ENCODE results near the gene HIVEP3. TPM values are rescaled to one million over a fixed set of nuclear protein-coding genes. Genes with fewer than 3 reads are reported as not detected.

Gene HIVEP3
- total RNA-seq, 1 donor from 2014 or later: 8.9 TPM

DNA sequence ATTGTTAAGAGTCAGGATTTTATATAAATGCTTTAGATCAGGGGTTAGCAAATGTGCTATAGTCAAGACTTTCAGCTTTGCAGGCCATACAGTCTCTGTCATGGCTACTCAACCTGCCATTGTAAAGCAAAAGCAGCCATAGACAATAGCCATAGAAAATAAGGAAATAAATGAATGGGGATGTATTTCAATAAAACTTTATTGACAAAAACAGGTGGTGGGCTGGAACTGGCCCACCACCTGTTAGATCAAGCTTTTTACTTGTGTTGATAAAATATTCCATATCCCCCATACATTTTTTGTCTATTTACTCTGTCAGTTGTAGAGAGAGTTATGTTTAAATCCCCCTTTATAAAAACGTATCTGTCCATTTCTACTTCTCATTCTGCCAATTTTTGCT is 98.9 kb downstream of the HIVEP3 start:
- Histone ChIP-seq H3K9me3 (ENCODE audit: insufficient read depth, low read depth, low read length) (no peaks in the 10 kb centered on the region), H3K27ac (ENCODE audit: low read depth, low read length) (no peak overlapping the region), H3K79me2 (ENCODE audit: insufficient read depth, low read length) (no peaks in the 10 kb centered on the region), H3K36me3 (ENCODE audit: insufficient read depth, low read length) (no peaks in the 10 kb centered on the region), H3K4me3 (ENCODE audit: insufficient read depth, low read depth, low read length) (no peak overlapping the region), H3K27me3 (ENCODE audit: insufficient read depth, low read length) (no peaks in the 10 kb centered on the region), H3K4me1 (ENCODE audit: insufficient read depth, low read length) (peaks cover 9% of the 10 kb centered on the region), H4K20me1 (ENCODE audit: insufficient read depth, low read length) (no peaks in the 10 kb centered on the region), H3K4me2 (ENCODE audit: low read length) (no peak overlapping the region), H2AFZ (ENCODE audit: low read depth, low read length) (no peak overlapping the region), H3K9ac (ENCODE audit: low read length) (no peak overlapping the region)
- Mint-ChIP-seq H3K27me3 (ENCODE audit: low read depth, unreplicated experiment) (peaks cover 4% of the 10 kb centered on the region), H3K9me3 (ENCODE audit: unreplicated experiment) (no peaks in the 10 kb centered on the region), H3K4me1 (ENCODE audit: low read depth, unreplicated experiment) (peaks cover 18% of the 10 kb centered on the region), H3K4me3 (ENCODE audit: unreplicated experiment) (no peak overlapping the region), H3K27ac (ENCODE audit: unreplicated experiment) (no peak overlapping the region), H3K36me3 (ENCODE audit: low read depth, unreplicated experiment) (no peaks in the 10 kb centered on the region)
- TF ChIP-seq EZH2 (IDR thresholded peaks at IDR 0.05; ENCODE audit: insufficient read depth, low read length): no peak
- TF ChIP-seq, protein P1, sequence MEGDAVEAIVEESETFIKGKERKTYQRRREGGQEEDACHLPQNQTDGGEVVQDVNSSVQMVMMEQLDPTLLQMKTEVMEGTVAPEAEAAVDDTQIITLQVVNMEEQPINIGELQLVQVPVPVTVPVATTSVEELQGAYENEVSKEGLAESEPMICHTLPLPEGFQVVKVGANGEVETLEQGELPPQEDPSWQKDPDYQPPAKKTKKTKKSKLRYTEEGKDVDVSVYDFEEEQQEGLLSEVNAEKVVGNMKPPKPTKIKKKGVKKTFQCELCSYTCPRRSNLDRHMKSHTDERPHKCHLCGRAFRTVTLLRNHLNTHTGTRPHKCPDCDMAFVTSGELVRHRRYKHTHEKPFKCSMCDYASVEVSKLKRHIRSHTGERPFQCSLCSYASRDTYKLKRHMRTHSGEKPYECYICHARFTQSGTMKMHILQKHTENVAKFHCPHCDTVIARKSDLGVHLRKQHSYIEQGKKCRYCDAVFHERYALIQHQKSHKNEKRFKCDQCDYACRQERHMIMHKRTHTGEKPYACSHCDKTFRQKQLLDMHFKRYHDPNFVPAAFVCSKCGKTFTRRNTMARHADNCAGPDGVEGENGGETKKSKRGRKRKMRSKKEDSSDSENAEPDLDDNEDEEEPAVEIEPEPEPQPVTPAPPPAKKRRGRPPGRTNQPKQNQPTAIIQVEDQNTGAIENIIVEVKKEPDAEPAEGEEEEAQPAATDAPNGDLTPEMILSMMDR (IDR thresholded peaks at IDR 0.05; ENCODE audit: insufficient read depth, low read depth, low read length): no peak
- DNase-seq (ENCODE audit: low read depth) (no peak), FAIRE-seq (no peak)

- no peaks in the 10 kb centered on the region for H3K27me3 ChIP-seq (ENCODE audit: insufficient read depth, low read length)
- no peak overlapping the region for H3K9ac ChIP-seq (ENCODE audit: low read length)
- peaks cover 4% of the 10 kb centered on the region for H3K27me3 Mint-ChIP-seq (ENCODE audit: low read depth, unreplicated experiment)
- no peak overlapping the region for H3K4me3 Mint-ChIP-seq (ENCODE audit: unreplicated experiment)
- TF ChIP-seq, protein P1 (IDR thresholded peaks at IDR 0.05; ENCODE audit: insufficient read depth, low read depth, low read length): no peak
- no peak for TF ChIP-seq EZH2 (IDR thresholded peaks at IDR 0.05; ENCODE audit: insufficient read depth, low read length)
- H3K36me3 Mint-ChIP-seq (ENCODE audit: low read depth, unreplicated experiment): no peaks in the 10 kb centered on the region
- no peak for FAIRE-seq
- H4K20me1 ChIP-seq (ENCODE audit: insufficient read depth, low read length): no peaks in the 10 kb centered on the region
- H3K4me1 ChIP-seq (ENCODE audit: insufficient read depth, low read length): peaks cover 9% of the 10 kb centered on the region
- H3K4me1 Mint-ChIP-seq (ENCODE audit: low read depth, unreplicated experiment): peaks cover 14% of the 10 kb centered on the region
- H3K79me2 ChIP-seq (ENCODE audit: insufficient read depth, low read length): no peaks in the 10 kb centered on the region
- no peak overlapping the region for H3K27ac ChIP-seq (ENCODE audit: low read depth, low read length)
- DNase-seq (ENCODE audit: low read depth): no peak
- H3K36me3 ChIP-seq (ENCODE audit: insufficient read depth, low read length): no peaks in the 10 kb centered on the region
- no peak overlapping the region for H3K4me2 ChIP-seq (ENCODE audit: low read length)
- H2AFZ ChIP-seq (ENCODE audit: low read depth, low read length): no peak overlapping the region
- no peaks in the 10 kb centered on the region for H3K9me3 Mint-ChIP-seq (ENCODE audit: unreplicated experiment)
- H3K27ac Mint-ChIP-seq (ENCODE audit: unreplicated experiment): no peak overlapping the region
- H3K9me3 ChIP-seq (ENCODE audit: insufficient read depth, low read depth, low read length): no peaks in the 10 kb centered on the region
- no peak overlapping the region for H3K4me3 ChIP-seq (ENCODE audit: insufficient read depth, low read depth, low read length)
Observed at GRCh38 chr1:41819069-41819468, 99.7 kb downstream of the HIVEP3 start.

- Histone ChIP-seq H3K9ac (ENCODE audit: low read length) (no peak overlapping the region), H3K27ac (ENCODE audit: low read depth, low read length) (no peak overlapping the region), H2AFZ (ENCODE audit: low read depth, low read length) (no peak overlapping the region), H4K20me1 (ENCODE audit: insufficient read depth, low read length) (peaks cover 2% of the 10 kb centered on the region), H3K36me3 (ENCODE audit: insufficient read depth, low read length) (no peaks in the 10 kb centered on the region), H3K4me2 (ENCODE audit: low read length) (no peak overlapping the region), H3K9me3 (ENCODE audit: insufficient read depth, low read depth, low read length) (no peaks in the 10 kb centered on the region), H3K79me2 (ENCODE audit: insufficient read depth, low read length) (no peaks in the 10 kb centered on the region), H3K27me3 (ENCODE audit: insufficient read depth, low read length) (no peaks in the 10 kb centered on the region), H3K4me1 (ENCODE audit: insufficient read depth, low read length) (peaks cover 21% of the 10 kb centered on the region), H3K4me3 (ENCODE audit: insufficient read depth, low read depth, low read length) (no peak overlapping the region)
- DNase-seq (ENCODE audit: low read depth) (no peak), FAIRE-seq (no peak)
- TF ChIP-seq, protein P1 (IDR thresholded peaks at IDR 0.05; ENCODE audit: insufficient read depth, low read depth, low read length): no peak
- no peak for TF ChIP-seq EZH2 (IDR thresholded peaks at IDR 0.05; ENCODE audit: insufficient read depth, low read length)
- H3K36me3 Mint-ChIP-seq (ENCODE audit: low read depth, unreplicated experiment): no peaks in the 10 kb centered on the region
- H3K27ac Mint-ChIP-seq (ENCODE audit: unreplicated experiment): no peak overlapping the region
- no peaks in the 10 kb centered on the region for H3K9me3 Mint-ChIP-seq (ENCODE audit: unreplicated experiment)
- peaks cover 4% of the 10 kb centered on the region for H3K27me3 Mint-ChIP-seq (ENCODE audit: low read depth, unreplicated experiment)
- no peak overlapping the region for H3K4me3 Mint-ChIP-seq (ENCODE audit: unreplicated experiment)
- H3K4me1 Mint-ChIP-seq (ENCODE audit: low read depth, unreplicated experiment): peaks cover 13% of the 10 kb centered on the region
Observed at GRCh38 chr1:41816061-41816460, 102.7 kb downstream of the HIVEP3 start.

Data from astrocyte (in vitro differentiated cells and primary cell).